ENCODE results near the gene AOC3. TPM values are rescaled to one million over a fixed set of nuclear protein-coding genes. Genes with fewer than 3 reads are reported as not detected.

The AOC3 gene
- total and polyA plus RNA-seq, 2 of the 13 experiments (the other 11 are each of a cell fraction or from before 2014, with no cell fraction given), result 8.7 to 51.7 TPM

DNA sequence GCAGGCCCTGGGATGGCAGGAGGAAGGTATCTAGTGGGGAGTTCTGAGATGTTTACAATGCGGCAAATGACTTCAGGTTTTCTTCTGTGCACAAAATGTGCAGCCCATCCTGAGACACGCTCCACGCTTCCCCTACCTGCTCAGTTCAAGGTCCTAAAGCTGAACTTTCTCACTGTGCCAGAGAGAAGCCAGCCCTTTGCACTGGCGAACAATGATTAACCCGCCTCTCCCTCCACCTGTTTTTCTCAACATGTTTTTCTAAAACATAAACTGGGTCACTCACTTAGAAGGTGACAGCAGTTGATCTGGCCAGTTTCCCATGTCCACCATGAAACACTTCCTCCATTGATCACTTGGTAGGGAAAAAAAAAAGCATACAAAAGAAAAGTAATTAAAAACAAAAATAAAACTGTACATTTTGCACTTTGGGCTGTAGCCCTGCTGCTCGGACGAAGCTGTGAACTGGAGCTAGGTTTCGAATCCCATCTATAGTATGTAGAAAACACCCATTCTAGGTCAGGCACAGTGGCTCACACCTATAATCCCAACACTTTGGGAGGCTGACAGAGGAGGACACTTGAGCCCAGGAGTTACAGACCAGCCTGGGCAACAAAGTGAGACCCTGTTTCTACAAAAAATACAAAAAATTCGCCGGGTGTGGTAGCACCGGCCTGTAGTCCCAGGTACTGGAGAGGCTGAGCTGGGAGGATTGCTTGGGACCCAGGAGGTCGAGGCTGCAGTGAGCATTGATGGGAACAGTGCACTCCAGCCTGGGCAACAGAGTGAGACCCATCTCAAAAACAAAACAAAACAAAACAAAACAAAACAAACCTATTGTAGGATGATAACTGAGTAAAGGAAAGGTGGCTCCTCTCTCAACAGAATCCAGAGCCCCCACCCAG is 43.5 kb downstream of the AOC3 start (continued):
- no peak for TF ChIP-seq CBX2 (IDR thresholded peaks at IDR 0.05; ENCODE audit: low read depth, low read length)
- no peak for TF ChIP-seq CBX2 (CRISPR knock-in tag; IDR thresholded peaks at IDR 0.05; ENCODE audit: low read depth)
- TF ChIP-seq POLR2G (IDR thresholded peaks at IDR 0.05; ENCODE audit: low read depth, low read length), result peak; percentile 65
- no peak for TF ChIP-seq ZFP62 (CRISPR knock-in tag; IDR thresholded peaks at IDR 0.05)
- no peak for TF ChIP-seq HOXD1 (CRISPR knock-in tag; IDR thresholded peaks at IDR 0.05)
- no peak for TF ChIP-seq ZNF12 (CRISPR knock-in tag; IDR thresholded peaks at IDR 0.05)
- TF ChIP-seq RELA (CRISPR knock-in tag; IDR thresholded peaks at IDR 0.05), result no peak
- TF ChIP-seq ZBTB33 (CRISPR knock-in tag; IDR thresholded peaks at IDR 0.05), result 0 out of 2 replicates have a peak, but pooled peaks have one; percentile 44
- TF ChIP-seq MLX (CRISPR knock-in tag; IDR thresholded peaks at IDR 0.05), result peak; percentile 99
- no peak for TF ChIP-seq ZNF224 (CRISPR knock-in tag; IDR thresholded peaks at IDR 0.05)
- TF ChIP-seq ZMYM3 (CRISPR knock-in tag; IDR thresholded peaks at IDR 0.05), result peak; percentile 73
- no peak for TF ChIP-seq PREB (CRISPR knock-in tag; IDR thresholded peaks at IDR 0.05)
- no peak for TF ChIP-seq PLSCR1 (CRISPR knock-in tag; IDR thresholded peaks at IDR 0.05; ENCODE audit: borderline replicate concordance)
- TF ChIP-seq PCBP1 (IDR thresholded peaks at IDR 0.05; ENCODE audit: borderline replicate concordance, low read depth, low read length), result no peak
- peak; percentile 68 for TF ChIP-seq ZMYM4 (CRISPR knock-in tag; IDR thresholded peaks at IDR 0.05)
- TF ChIP-seq TSC22D2 (CRISPR knock-in tag; IDR thresholded peaks at IDR 0.05; ENCODE audit: borderline replicate concordance), result no peak
- TF ChIP-seq, protein P1, sequence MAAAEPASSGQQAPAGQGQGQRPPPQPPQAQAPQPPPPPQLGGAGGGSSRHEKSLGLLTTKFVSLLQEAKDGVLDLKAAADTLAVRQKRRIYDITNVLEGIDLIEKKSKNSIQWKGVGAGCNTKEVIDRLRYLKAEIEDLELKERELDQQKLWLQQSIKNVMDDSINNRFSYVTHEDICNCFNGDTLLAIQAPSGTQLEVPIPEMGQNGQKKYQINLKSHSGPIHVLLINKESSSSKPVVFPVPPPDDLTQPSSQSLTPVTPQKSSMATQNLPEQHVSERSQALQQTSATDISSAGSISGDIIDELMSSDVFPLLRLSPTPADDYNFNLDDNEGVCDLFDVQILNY (CRISPR knock-in tag; conservative IDR thresholded peaks at IDR 0.05), result no peak
- no peak for TF ChIP-seq ZNF510 (CRISPR knock-in tag; IDR thresholded peaks at IDR 0.05; ENCODE audit: low read depth)
- TF ChIP-seq ERF (CRISPR knock-in tag; IDR thresholded peaks at IDR 0.05), result peak; percentile 92

Measured in HepG2 (cell line).